Neutrophil (primary cell): ENCODE results near the gene HIRA.
"Not testable (repeated sequence)": the region's sequence is repeated elsewhere in the genome, so short reads cannot be mapped to it uniquely, and the experiment has no call there.

Experiments
- H3K27ac ChIP-seq: fragments of 200-600 bp; sonication (generic); 2 replicates; pipeline ENCODE4 v1.5.1; 2016; ENCODE audit warnings: mild to moderate bottlenecking, moderate library complexity
- H3K27me3 ChIP-seq: fragments of 200-600 bp; sonication (generic); 2 replicates; pipeline ENCODE4 v1.6.0; 2016; ENCODE audit warnings: mild to moderate bottlenecking
- H3K36me3 ChIP-seq: fragments of 200-600 bp; sonication (generic); 2 replicates; pipeline ENCODE4 v1.5.1; 2017
- H3K4me1 ChIP-seq, 2 experiments: fragments of 200-600 bp in 1 of 2; sonication (generic) in 1 of 2; 1 replicate in 1 of 2; 2 replicates in 1 of 2; pipeline versions ENCODE4 v1.5.1 to v1.6.1; 2013 to 2016; ENCODE audit warnings: low read depth in 1 of 2, low read length in 1 of 2, mild to moderate bottlenecking in 1 of 2, moderate library complexity in 1 of 2; ENCODE audit not compliant: control insufficient read depth in 1 of 2, insufficient read depth in 1 of 2
- H3K4me3 ChIP-seq, 2 experiments: fragments of 200-600 bp in 1 of 2; sonication (generic) in 1 of 2; 1 replicate in 1 of 2; 2 replicates in 1 of 2; pipeline ENCODE4 v1.5.1; 2013 to 2016; ENCODE audit warnings: low read depth in 1 of 2, low read length in 1 of 2, mild to moderate bottlenecking in 1 of 2, moderate library complexity in 1 of 2
- H3K9me3 ChIP-seq: fragments of 200-600 bp; sonication (generic); 2 replicates; pipeline ENCODE4 v1.5.1; 2016
- CTCF ChIP-seq: fragments of 200-600 bp; sonication (generic); IDR thresholded peaks from 2 replicates; pipeline ENCODE4 v1.5.1; 2016; ENCODE audit warnings: antibody characterized with exemption

Gene HIRA

GRCh38 chr22:19319281-19319680 is 112.3 kb downstream of the HIRA start:
- Histone ChIP-seq H3K27me3 (no peaks in the 10 kb centered on the region), H3K4me3 (no peak overlapping the region), H3K36me3 (no peaks in the 10 kb centered on the region), H3K9me3 (peaks cover 11% of the 10 kb centered on the region), H3K4me1 (peaks cover 35 to 42% of the 10 kb centered on the region in 2 experiments), H3K27ac (no peak overlapping the region)
- no peak for TF ChIP-seq CTCF

DNA sequence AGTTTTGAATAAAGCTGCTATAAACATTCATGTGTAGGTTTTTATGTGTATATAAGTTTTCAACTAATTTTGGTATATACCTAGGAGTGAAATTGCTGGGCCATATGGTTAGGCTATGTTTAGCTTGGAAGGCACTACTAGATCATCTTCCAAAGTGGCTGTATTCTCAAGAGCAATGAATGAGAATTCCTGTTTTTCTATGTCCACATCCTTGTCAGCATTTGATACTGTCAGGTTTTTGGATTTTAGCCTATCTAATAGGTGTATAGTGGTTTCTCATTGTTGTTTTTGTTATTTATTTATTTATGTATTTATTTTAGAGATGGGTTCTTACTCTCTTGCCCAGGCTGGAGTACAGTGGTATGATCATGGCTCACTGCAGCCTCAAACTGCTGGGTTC is 113.7 kb downstream of the HIRA start:
- no peak overlapping the region for H3K4me3 ChIP-seq
- peaks cover 20 to 28% of the 10 kb centered on the region in 2 experiments for H3K4me1 ChIP-seq
- H3K36me3 ChIP-seq: no peaks in the 10 kb centered on the region
- no peak overlapping the region for H3K27ac ChIP-seq
- H3K27me3 ChIP-seq: no peaks in the 10 kb centered on the region
- H3K9me3 ChIP-seq: peaks cover 11% of the 10 kb centered on the region
- TF ChIP-seq CTCF: no peak

DNA sequence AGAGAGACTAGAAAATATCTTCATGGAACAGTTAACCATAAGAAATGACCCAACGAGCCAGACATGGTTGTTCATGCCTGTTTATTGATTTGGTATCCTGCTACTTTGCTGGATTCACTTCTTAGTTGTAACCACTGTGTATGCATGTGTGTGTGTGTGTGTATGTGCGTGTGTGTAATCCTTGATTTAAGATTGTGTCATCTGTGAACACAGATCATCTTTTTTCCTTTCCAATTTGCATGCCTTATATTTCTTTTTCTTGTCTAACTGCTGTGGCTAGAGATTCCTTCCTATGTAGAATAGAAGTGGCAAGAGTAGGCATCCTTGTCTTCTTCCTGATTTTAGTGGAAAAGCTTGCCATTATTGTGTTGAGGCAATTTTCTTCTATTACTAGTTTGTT is 123.7 kb downstream of the HIRA start:
- Histone ChIP-seq H3K27me3 (no peaks in the 10 kb centered on the region), H3K4me1 (no peaks in the 10 kb centered on the region), H3K9me3 (no peaks in the 10 kb centered on the region), H3K4me3 (no peak overlapping the region), H3K27ac (no peak overlapping the region), H3K36me3 (no peaks in the 10 kb centered on the region)
- no peak for TF ChIP-seq CTCF

GRCh38 chr22:19306535-19306934 is 125.0 kb downstream of the HIRA start:
- H3K9me3 ChIP-seq, H3K4me1 ChIP-seq, H3K4me3 ChIP-seq, H3K36me3 ChIP-seq, H3K27ac ChIP-seq, H3K27me3 ChIP-seq: not testable (repeated sequence)

- Histone ChIP-seq H3K4me1 (peaks cover 9 to 10% of the 10 kb centered on the region in 2 experiments), H3K9me3 (no peaks in the 10 kb centered on the region), H3K27me3 (no peaks in the 10 kb centered on the region), H3K4me3 (no peak overlapping the region), H3K36me3 (no peaks in the 10 kb centered on the region), H3K27ac (no peak overlapping the region)
- TF ChIP-seq CTCF: no peak
Observed at GRCh38 chr22:19304547-19304946, 127.0 kb downstream of the HIRA start.

DNA sequence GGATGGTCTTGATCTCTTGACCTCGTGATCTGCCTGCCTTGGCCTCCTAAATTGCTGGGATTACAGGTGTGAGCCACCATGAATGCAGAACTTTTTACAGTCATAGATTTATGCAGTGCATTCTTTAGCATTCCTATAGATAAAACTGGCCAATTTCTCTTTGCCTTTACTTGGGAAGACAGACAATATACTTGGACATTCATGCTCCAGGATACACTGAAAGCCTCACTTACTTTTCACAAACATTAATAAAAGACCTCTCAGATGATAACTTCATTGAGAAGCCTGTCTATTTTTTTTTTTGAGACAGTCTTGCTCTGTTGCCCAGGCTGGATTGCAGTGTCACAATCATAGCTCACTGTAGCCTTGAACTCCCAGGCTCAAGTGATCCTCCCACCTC is 127.7 kb downstream of the HIRA start:
- no peak for TF ChIP-seq CTCF
- no peaks in the 10 kb centered on the region for H3K27me3 ChIP-seq
- H3K9me3 ChIP-seq: no peaks in the 10 kb centered on the region
- no peaks in the 10 kb centered on the region for H3K36me3 ChIP-seq
- H3K4me1 ChIP-seq: peaks cover 9 to 10% of the 10 kb centered on the region in 2 experiments
- no peak overlapping the region for H3K27ac ChIP-seq
- no peak overlapping the region for H3K4me3 ChIP-seq
